Measurements from ENCODE around the gene CYRIA. TPM values are rescaled to one million over a fixed set of nuclear protein-coding genes. Genes with fewer than 3 reads are reported as not detected.

CYRIA gene
- total RNA-seq, 2 experiments from 2014 or later, result 1.3 TPM

DNA sequence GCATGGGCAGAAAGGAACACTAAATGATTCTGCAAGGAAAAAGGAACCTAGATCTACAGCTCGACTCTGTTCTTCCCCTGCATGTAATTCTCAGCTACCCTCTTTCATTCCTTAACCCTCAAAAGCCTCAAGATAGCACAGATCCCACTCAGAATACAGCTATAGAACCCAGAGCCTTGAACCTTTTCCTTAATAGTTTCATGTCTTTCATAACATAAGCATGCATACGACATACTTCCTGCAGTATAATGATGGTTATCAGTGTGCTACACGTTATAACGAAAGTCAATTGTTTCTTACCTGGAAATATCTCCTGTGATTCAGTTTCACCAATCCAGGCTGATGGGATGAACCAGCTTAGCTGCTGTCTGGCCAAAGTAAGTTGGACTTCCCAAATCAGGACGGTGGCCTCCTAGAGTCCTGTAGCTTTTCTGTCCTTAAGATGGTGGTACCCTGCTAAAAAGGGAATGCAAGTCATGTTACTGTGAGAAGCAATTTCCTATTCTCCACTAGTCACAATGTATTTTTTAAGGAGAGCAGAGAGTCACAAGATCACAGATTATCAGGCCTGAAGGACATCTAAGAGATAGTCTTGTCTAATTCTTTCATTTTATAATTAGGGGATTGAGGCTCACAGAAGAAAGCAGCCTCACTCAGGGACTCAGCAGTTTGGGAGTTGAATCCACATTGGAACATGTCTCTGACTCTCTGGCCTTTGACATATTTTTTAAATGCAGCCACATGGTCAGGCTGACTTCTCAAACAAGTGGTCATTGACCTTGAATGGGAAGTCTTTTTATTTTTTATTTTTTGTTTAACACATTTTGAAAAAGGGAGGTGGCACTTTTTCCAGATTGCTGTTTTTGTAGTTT lies 41.8 kb downstream of the CYRIA start:
- H3K36me3 Mint-ChIP-seq (ENCODE audit: low read depth), result no peaks in the 10 kb centered on the region
- Histone ChIP-seq H3K4me3 (ENCODE audit: low read length) (no peak overlapping the region), H3K36me3 (ENCODE audit: insufficient read depth, low read length) (no peaks in the 10 kb centered on the region), H3K27ac (ENCODE audit: low read depth in 1 of 2, low read length in 2 of 2) (no peak overlapping the region), H3K27me3 (ENCODE audit: control insufficient read depth in 1 of 2, insufficient read depth in 2 of 2, low read length in 2 of 2) (no peaks in the 10 kb centered on the region), H3K4me1 (ENCODE audit: insufficient read depth, low read length) (peaks cover 30% of the 10 kb centered on the region), H3K9me3 (ENCODE audit: control insufficient read depth in 1 of 2, insufficient read depth in 1 of 2, low read length in 2 of 2) (no peaks in the 10 kb centered on the region)
- no peaks in the 10 kb centered on the region for H3K27me3 Mint-ChIP-seq
- intact Hi-C loops (cut with DNase I, micrococcal nuclease), result no loop called here
- H3K4me3 Mint-ChIP-seq, result no peak overlapping the region
- peak overlapping the region; percentile 37 for H3K27ac Mint-ChIP-seq
- H3K9me3 Mint-ChIP-seq, result no peaks in the 10 kb centered on the region
- ChIA-PET CTCF (no interaction called here), POLR2A (interaction anchor here (0.6 to 1.5 kb wide), 2 partner anchors 15 to 28 kb away, joined by 3 to 6 read pairs; no protein-coding TSS in a partner anchor)
- no peak for ATAC-seq (ENCODE audit: poor library complexity)
- TF ChIP-seq, protein P1, sequence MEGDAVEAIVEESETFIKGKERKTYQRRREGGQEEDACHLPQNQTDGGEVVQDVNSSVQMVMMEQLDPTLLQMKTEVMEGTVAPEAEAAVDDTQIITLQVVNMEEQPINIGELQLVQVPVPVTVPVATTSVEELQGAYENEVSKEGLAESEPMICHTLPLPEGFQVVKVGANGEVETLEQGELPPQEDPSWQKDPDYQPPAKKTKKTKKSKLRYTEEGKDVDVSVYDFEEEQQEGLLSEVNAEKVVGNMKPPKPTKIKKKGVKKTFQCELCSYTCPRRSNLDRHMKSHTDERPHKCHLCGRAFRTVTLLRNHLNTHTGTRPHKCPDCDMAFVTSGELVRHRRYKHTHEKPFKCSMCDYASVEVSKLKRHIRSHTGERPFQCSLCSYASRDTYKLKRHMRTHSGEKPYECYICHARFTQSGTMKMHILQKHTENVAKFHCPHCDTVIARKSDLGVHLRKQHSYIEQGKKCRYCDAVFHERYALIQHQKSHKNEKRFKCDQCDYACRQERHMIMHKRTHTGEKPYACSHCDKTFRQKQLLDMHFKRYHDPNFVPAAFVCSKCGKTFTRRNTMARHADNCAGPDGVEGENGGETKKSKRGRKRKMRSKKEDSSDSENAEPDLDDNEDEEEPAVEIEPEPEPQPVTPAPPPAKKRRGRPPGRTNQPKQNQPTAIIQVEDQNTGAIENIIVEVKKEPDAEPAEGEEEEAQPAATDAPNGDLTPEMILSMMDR (IDR thresholded peaks at IDR 0.05), result no peak
- DNase-seq, result no peak
- peaks cover 45% of the 10 kb centered on the region for H3K4me1 Mint-ChIP-seq (ENCODE audit: low read depth)

- no peak overlapping the region for H3K27ac ChIP-seq (ENCODE audit: low read depth in 1 of 2, low read length in 2 of 2)
- H3K9me3 ChIP-seq (ENCODE audit: control insufficient read depth in 1 of 2, insufficient read depth in 1 of 2, low read length in 2 of 2), result no peaks in the 10 kb centered on the region
- Mint-ChIP-seq H3K4me3 (peak overlapping the region; percentile 30), H3K27me3 (peaks cover 2% of the 10 kb centered on the region), H3K9me3 (no peaks in the 10 kb centered on the region), H3K27ac (peak overlapping the region; percentile 37), H3K36me3 (ENCODE audit: low read depth) (no peaks in the 10 kb centered on the region), H3K4me1 (ENCODE audit: low read depth) (peaks cover 45% of the 10 kb centered on the region)
- DNase-seq, result no peak
- CTCF ChIA-PET, result no interaction called here
- no peaks in the 10 kb centered on the region for H3K36me3 ChIP-seq (ENCODE audit: insufficient read depth, low read length)
- H3K4me1 ChIP-seq (ENCODE audit: insufficient read depth, low read length), result peaks cover 30% of the 10 kb centered on the region
- no peak overlapping the region for H3K4me3 ChIP-seq (ENCODE audit: low read length)
- H3K27me3 ChIP-seq (ENCODE audit: control insufficient read depth in 1 of 2, insufficient read depth in 2 of 2, low read length in 2 of 2), result no peaks in the 10 kb centered on the region
- intact Hi-C loops (cut with DNase I, micrococcal nuclease), result no loop called here
- POLR2A ChIA-PET, result interaction anchor here (0.6 to 1.5 kb wide), 3 partner anchors 15 to 44 kb away, joined by 3 to 6 read pairs (median 3); no protein-coding TSS in a partner anchor
- TF ChIP-seq, protein P1 (IDR thresholded peaks at IDR 0.05), result no peak
- no peak for ATAC-seq (ENCODE audit: poor library complexity)
Observed at GRCh38 chr2:16623031-16623430, 42.6 kb downstream of the CYRIA start.

- CTCF ChIA-PET, result no interaction called here
- intact Hi-C loops (cut with DNase I, micrococcal nuclease), result no loop called here
Observed at GRCh38 chr2:16622399-16622968, 43.1 kb downstream of the CYRIA start.

More at GRCh38 chr2:16622399-16622968, 43.1 kb downstream of the CYRIA start:
- Mint-ChIP-seq H3K36me3 (ENCODE audit: low read depth) (no peaks in the 10 kb centered on the region), H3K4me3 (no peak overlapping the region), H3K27ac (peak overlapping the region; percentile 37), H3K4me1 (ENCODE audit: low read depth) (peaks cover 45% of the 10 kb centered on the region), H3K27me3 (peaks cover 4% of the 10 kb centered on the region), H3K9me3 (no peaks in the 10 kb centered on the region)
- H3K4me1 ChIP-seq (ENCODE audit: insufficient read depth, low read length), result peaks cover 30% of the 10 kb centered on the region
- no peak overlapping the region for H3K4me3 ChIP-seq (ENCODE audit: low read length)
- POLR2A ChIA-PET, result interaction anchor here (1.1 to 1.5 kb wide), 2 partner anchors 16 to 44 kb away, joined by 3 to 6 read pairs; no protein-coding TSS in a partner anchor
- H3K27me3 ChIP-seq (ENCODE audit: control insufficient read depth in 1 of 2, insufficient read depth in 2 of 2, low read length in 2 of 2), result no peaks in the 10 kb centered on the region
- ATAC-seq (ENCODE audit: poor library complexity) (no peak), DNase-seq (no peak)
- TF ChIP-seq, protein P1 (IDR thresholded peaks at IDR 0.05), result no peak
- H3K36me3 ChIP-seq (ENCODE audit: insufficient read depth, low read length), result no peaks in the 10 kb centered on the region
- no peaks in the 10 kb centered on the region for H3K9me3 ChIP-seq (ENCODE audit: control insufficient read depth in 1 of 2, insufficient read depth in 1 of 2, low read length in 2 of 2)
- H3K27ac ChIP-seq (ENCODE audit: low read depth in 1 of 2, low read length in 2 of 2), result no peak overlapping the region

Data from CD4-positive, alpha-beta T cell (primary cell).